Stimulated activated CD4-positive, alpha-beta T cell treated with anti-CD3 and anti-CD28 coated beads, Interleukin-1b, Interleukin-23, amount 100 ng/mL, for 4 hours (primary cell): Measurements from ENCODE around the gene ZNF532.

Experiments used
- DNase-seq, 2 donors: peaks; one replicate each; pipeline ENCODE4 v3.0.0-alpha.2; 2020; ENCODE audit warnings: low read depth in 2 of 2

ZNF532 gene

DNA sequence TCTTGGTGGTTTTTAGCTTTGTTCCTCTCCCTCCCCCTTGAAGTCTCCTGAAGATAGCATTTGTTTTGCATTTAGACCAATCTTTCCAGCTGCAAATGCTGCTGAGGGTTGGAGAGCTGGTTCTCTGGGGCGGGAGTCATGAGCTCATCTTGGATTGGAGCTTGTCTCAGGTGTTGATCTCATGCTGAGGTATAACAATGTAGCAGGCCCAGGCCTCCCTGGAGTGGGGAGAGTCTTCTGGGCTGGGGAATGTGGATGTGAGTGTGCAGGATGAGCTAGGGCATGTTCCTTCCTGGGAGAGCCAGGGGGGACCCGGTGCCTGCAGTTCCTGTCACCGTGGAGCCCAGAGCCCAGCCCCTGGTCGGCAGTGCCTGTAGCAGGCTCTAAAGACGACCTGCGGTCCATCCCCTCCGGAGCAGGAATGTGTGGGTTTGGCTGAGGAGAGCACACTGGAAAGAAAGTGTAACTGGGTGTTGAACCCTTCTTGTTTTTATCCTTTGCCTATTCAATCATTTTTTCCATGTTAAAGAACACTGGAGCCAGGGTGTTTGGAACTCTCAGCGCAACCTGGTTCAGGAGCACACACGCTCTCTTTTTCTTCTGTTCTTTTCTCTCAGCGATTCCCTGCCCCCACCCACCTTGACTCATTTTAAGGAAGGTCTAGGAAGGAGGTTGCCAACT, 2.7 kb downstream of the ZNF532 start:
- no peak for DNase-seq

DNA sequence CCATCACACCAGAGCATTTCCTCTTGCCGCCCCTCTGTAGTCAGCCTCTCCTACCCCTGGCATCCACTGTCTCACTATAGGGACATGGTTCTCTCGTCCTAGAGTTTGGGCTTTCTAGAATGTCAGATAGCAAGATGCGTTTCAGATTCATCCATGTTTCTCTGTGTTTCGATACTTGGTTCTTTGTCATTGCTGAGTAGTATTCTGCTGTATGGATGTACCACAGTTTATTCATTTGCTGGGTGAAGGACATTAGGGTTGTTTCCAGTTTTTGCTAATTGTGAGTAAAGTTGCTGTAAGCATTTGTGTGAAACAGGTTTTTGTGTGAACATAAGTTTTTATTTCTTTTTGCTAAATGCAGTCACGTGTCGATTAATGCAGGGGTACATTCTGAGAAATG, 3.8 kb downstream of the ZNF532 start:
- DNase-seq: no peak

DNA sequence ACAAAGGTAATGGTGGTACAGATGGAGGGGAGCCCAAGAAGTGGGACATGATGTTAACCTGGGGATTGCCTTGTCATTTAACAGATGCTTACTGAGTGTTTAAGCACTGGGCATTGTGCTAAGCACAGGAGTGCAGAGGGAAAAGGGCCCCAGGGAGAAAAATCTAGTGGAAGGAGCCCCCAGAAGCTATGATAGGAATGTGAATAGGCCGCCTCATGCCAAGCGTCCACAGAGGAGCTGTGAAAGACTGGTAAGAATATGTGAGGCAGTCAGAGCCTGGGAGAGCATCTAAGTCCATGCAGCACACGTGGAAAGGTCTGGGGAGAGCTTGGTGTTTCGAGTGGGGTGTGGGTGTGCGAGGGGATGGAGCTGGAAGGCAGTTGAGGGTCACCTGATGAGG, 5.5 kb downstream of the ZNF532 start:
- no peak for DNase-seq

DNA sequence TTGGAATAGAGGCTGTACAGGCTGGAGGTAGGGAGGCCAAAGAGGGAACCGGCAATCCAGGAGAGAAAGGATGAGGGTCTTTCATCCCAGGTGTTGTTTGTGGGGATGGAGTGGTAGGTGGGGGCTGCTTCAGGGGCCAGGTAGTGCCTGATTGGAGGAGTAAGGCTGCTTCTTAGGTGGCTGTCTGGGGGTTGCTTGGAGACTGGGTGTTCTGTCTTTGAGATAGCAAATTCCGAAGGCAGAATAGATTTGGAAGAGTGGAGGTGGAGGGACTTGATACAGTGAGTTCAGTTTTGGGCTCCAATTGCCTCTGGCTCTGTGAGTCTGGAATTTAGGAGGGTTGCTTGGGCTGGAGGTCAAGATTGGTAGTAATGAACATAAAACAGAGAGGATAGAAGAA, 5.9 kb downstream of the ZNF532 start:
- DNase-seq: no peak

DNA sequence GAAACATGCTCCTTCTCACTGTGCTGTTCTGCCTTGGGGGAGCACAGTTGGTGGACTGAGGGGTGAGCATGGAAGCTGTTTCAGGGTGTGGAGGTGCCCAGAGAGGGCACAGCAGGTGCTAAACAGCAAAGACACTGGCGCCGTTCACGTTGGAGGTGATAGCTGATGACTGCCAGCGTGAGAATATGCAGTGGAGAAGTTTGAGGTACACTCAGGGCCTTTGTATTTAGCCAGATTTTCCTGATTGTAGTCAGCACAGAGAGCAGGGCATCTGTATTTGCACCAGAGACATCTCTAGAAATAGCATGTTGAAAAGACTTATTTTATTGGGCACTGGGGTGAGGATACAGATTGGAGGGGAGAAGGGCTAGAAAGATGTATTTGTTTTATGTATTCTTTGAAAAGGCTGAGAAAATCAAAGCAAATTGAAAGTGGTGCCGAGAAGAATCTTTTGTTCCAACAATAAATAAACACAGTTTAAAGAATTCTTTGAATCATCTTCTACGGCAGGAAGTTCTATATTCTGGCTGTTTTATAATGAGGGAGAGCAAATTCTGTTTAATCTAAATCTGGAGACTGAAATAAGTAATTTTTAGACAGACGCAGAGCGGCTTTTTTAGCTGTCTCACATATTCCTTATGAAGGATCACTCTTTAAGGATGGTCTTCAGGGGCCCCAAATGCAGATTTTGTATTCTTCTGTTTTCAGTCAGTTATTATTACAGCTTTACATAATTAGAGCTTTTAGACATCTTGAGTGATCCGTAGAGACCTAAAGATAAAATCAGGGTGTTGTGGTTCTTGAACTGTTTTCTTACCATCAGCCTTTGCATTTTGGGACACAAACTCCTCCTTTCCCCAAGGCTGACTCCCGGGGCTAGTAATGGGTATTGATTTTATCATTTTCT, 7.1 kb downstream of the ZNF532 start:
- no peak for DNase-seq

DNA sequence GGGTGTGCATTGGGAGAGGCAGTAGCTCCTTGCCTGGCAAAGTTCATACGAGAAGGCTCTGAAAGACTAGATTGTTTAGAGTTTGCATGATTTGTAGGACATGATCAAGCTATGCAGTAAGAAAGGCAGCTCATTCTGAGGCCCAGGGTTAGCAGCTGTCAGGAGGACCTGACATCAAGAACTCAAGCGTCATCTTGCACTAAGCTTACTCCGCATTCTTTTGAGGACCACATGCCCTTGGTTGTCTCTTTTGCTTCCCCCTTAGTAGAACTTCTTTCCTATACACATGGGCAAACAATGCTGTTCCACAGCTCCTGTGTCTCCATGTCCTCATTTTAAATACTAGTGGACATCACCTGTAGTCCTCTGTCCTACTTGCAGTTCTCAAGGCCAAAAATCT, 14.0 kb downstream of the ZNF532 start:
- no peak for DNase-seq

DNA sequence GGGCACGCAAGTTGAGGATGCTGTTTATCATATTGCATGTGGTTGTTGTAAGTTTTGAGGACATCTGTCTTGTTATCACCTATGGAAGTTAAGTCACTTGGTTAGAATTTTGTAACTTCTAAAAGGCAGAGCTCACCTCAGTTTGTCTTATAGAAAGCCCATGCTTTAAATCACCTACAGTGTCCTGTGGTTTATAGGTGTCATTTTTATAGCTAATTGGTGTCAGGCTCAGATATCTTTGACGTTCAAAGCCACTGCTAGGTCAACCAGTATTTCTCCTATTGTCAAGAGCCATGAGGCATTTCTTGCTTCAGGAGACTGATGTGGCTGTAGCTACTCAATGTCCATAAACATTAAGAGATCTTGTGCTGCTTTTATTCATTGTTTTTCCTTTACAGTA, 16.8 kb downstream of the ZNF532 start:
- DNase-seq: no peak

DNA sequence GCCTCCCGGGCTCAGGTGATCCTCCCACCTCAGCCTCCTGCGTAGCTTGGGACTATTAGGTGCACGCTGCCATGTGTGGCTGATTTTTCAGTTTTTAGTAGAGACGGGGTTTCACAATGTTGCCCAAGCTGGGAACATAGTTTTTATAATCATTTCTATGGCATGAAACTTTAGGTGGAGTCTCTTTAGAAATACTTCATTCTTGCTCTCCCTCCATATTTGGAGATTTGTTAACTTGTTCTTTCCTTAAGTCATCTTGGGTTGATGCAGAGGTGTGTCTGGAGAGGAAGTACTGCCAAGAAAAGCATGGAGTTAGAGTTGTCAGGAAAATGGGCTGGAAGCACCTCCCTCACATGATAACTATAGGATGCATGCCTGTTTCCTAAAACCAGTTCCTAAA, 17.4 kb downstream of the ZNF532 start:
- DNase-seq: no peak

DNA sequence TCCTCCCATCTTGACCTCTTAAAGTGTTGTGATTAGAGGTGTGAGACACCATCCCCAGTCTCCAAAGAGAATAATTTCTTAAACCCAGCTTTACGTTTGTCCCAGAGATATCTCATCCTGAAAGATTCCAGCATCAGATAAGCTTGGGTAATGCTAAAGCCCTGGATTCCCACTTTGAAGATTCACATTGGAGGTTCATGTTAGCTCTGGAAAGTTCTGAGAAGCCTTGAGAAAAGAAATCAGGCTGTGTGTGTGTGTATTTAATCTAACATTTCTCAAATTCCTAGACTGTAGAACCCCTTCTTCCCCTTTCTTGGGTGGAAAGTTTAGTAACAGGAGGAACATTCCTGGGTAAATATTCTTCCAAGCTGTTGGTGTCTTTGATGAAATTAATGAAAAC, 18.0 kb downstream of the ZNF532 start:
- no peak for DNase-seq

DNA sequence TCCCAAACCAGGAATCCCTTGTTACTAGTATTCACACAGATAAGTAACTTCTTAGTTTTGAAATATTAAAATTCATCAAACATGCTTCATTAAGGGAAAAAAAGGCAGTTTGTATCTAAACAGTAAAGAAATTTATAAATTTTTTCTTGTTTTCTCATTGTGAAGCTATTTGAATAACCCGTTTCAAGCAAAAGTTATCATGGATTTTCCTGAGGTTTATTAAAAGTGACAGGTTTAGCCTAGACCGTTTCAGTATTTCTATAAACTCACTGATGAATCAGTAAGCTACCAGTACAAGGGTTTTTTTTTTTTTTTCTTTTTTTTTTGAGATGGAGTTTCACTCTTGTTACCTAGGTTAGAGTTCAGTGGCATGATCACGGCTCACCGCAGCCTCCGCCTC, 20.0 kb downstream of the ZNF532 start:
- no peak for DNase-seq

DNA sequence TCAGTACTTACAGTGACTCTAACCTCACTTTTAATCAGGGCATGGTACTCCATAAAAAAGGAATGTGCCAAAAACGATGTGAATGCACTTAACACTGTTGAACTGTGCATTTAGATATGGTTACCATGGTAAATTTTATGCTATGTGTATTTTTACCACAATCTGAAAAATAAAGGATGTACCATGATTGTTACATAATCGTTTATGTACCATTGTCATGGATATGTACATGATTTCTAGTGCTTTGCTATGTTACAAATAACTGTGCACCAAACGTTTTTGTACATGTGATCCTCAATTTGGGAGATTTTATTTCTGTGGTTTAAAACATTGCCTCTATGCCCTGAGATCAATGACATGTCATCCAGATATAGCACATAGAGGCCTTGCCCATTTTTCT, 21.8 kb downstream of the ZNF532 start:
- no peak for DNase-seq

DNA sequence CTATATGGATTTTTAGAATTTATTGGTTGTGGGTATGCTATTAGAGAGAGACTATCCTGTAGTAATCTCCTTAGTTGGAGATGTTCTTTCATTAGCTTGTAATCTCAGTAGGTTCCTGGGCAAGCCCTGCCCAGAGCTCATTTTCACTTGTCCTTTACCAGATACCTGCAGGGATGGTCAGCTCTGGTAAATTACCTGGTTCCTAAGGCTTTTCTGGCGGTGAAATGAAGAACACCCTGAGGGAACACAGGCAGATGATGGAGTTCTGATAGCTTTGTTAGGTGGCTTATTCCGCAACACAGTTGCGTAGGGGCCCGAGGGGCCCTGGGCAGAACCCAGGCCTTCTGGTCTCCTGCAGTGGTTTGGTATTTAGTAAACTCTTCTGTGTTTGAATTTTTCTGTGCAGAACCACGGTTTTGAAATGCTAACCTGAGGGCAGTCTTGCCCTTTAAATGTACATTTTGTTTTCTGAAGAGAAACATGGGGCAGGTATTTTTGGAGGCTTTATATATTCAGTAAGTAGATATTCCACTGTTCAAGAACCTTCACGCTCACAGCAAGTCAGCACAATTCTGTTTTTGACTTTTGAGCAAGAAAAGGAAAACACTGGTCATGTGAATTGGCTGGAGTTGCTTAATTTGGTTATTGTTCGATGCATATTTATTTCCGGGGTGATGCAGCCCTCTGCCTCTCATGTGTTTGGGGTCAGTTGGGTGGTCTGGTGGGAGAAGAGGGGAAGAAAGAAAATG, 22.4 kb downstream of the ZNF532 start:
- DNase-seq: no peak

DNA sequence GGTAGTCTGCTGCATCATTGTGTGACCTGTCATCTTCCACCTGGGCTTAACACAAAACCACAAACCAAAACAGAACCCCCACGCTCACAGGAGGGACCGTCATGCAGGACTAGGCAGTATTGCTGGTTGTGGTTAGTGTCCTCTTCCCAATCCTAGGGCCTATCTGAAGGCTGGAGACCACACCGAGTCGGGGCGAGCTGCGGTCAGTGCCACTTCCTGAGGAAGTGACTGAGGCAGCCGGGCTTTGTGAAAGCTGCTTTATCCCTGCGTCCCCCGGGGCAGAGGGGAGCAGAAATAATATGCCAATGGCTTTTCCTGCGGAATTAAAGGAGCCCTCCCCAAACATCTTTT, 22.9 kb downstream of the ZNF532 start:
- DNase-seq: no peak

DNA sequence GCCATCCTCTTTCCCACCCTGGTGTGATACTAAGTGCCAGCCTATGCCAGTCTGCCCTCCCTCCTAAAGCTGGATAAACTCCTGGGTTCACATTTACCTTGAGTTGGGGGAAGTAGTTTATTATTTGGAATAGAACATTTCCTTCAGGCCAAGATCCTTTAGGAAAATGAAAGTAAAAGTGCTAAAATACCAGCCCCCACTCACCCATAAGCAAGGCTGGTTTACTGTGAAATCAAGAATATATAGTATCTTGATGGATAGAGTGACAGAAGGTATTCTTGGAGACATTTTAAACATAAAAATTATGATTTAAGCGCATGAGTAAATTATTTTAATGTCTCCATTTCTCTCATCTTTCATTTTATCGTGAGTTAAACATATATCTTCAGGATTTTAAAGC, 27.1 kb downstream of the ZNF532 start:
- no peak for DNase-seq

DNA sequence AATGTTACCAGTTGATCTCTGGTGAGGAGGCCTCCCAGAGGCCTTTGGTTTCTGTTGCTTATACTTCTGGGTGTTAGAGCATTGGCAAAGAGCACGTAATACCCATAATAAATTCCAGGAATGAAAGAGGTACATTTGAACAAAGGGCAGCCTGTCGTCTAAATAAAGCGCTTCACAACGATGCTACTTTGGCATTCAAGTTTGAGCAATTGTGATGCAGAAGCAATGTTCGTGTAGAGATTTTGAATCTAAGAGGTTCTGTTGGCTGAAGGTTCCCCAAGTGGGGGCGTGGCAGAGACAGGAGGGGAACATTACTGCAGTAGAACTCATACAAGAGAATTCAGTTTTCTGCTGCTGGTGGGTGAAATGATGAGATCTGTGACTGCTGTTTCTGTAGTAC, 27.8 kb downstream of the ZNF532 start:
- no peak for DNase-seq

DNA sequence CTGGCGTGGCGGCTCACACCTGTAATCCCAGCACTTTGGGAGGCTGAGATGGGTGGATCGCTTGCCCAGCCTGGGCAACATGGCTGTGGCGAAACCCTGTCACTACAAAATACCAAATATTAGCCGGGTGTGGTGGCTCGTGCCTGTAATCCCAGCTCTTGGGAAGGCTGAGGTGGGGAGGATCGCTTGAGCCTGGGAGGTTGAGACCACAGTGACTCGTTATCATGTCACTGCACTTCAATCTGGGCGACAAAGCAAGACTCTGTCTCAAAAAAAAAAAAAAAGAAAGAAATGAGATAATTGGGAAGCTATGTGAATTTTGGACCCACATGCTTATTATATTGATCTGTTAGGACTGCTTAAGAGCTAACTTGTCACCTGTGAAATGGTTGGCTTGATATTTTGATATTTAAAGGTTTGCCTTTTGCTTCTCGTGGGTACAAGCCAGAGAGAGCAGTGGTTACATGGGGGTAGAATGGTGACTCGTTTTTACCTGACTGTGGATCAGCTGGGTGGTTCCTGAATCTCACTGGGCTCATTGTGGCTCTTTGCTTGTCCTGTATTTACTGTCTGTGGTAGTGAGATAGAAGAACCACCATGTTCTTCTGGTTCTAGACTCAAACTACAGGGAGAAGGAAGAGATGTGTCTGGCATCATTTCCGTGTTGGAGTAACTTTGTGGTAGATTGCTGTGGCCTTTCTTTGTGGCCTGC, 28.9 kb downstream of the ZNF532 start:
- no peak for DNase-seq

DNA sequence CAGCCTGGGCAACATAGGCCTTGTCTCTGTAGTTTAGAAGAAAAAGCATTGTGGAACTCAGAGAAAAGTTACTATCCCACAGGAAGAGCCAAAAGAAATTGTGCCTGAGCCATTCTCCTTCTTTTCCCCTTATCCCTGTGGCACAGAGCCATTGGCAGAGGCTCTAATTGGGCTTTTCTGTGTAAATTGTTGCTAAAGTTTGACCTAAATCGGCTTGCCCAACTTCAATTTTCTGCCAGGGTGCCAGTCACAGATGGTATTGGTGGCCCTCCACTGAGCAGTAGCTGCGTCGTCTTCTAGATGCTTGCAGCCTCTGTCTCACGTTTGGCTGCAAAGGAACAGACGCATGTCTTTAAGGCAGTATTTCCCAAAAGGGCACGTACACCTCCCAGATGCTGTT, 30.3 kb downstream of the ZNF532 start:
- no peak for DNase-seq

DNA sequence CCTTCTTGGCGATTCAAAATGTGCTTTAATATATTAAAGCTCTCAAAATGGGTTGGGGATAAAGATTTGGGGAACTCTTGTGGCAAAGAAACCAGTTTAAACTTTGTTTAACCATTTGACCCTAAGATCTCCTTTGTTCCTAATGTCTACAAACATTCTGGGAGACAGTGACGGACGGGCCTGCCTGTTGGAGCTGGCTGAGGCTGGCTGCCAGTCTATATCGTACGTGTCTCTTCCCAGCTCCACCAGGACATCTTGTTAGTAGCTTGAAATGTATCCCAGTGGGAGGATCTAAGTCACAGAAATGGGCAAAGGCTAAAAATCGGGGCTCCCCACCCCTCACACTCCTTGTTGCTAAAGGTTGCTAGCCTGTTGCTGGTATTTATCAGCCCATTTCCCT, 30.7 kb downstream of the ZNF532 start:
- DNase-seq: no peak

DNA sequence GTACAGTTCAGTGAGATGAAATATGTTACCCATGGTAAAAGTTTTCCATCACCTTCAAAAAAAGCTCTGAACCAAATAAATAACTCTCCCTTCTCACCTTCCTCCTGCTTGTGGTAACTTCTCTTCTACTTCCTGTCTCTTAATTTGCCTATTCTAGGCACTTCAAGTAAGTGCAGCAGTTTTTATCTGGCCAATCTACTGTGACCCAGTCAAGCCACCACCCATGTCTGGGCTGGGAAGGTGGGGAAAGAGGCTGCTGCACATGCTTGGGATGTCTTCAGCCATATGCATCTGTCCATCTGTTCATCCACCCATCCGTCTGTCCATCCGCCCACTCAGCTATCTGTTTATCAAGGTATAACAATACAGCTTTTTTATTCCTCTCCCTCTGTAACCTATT, 31.6 kb downstream of the ZNF532 start:
- DNase-seq: no peak

DNA sequence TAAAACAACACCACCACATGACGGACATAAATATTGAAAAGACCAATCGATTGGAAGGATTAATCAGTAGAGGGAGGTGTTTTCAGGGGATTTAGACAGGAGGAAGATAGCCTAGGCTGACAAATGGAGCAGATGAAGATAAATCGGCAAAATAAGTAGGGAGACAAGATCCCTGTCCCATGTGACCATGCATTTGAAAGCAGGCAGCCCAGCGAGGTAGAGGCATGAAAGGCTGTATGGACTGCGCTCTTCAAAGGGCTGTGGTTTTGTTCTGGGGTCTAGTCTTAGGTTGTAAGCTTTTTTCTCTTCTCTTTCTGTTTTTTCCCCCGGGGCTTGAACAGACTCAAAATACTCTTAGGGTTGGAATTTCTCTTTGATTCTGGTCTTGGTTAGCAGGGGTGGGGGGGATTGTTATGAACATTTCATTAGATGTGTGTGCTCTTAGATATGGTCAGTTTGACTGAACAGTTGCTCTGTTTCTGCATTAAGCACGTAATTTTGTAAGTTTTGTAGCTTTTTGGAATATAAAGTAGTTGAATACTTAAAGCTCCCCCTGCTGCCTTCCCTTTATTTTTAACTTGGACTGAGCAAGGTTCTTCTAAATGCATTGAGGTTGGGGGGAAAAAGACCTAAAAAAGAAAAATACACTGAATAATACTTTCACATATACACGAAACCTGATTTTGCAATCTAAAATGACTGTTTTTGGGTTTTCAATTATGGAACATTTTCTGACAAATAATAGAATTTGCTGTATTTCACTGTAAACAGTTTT, 32.2 kb downstream of the ZNF532 start:
- DNase-seq: no peak

DNA sequence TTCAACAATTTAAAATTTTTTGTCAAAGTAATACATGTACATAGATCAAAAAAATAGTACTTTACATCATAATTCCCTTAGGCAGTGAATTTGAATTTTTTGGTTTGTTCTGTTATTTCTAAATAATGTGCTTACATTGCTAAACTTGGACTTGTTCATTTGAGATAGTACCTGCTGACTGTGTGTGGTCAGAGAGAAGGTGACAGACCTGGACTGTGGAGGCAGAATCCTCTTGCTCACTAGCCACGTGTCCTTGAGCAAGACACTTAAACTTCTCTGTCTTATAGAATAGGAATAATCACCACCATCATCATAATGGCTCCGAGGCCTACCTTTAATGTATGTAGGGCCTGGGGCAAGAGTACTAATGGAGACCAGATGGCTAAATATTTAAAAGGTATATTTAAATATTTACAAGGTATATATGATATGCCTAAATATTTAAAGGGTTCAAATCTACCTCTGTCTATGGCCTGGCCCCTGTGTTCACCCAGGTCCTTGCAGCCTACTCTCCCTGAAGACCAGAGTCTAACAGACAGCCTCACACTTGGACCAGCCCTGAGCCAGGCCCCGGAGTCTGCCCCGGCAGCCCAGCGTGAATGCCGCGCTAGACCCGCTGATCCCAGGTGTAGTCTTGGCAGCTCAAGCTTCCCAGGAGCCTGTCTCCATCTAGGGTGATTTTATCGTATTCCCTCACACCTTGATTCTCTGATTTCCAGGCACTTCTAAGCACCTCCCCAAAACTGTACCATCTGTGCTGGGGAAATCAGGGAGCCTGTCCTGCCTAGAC, 33.5 kb downstream of the ZNF532 start:
- no peak for DNase-seq
